HEK293T (cell line): ENCODE results near the gene ALLC.

Experiments
- FOXK2 ChIP-seq: fragments of 450-650 bp; IDR thresholded peaks from 2 replicates; pipeline ENCODE4 v1.6.1; 2016; ENCODE audit warnings: mild to moderate bottlenecking
- HDGF ChIP-seq: fragments of 450-650 bp; IDR thresholded peaks from 2 replicates; pipeline ENCODE4 v1.6.1; 2017; ENCODE audit warnings: antibody characterized with exemption, borderline replicate concordance
- NFRKB ChIP-seq: fragments of 450-650 bp; IDR thresholded peaks from 2 replicates; pipeline ENCODE4 v1.6.1; 2016; ENCODE audit warnings: mild to moderate bottlenecking, moderate library complexity
- SUZ12 ChIP-seq: fragments of 450-650 bp; IDR thresholded peaks from 2 replicates; pipeline ENCODE4 v1.6.1; 2016; ENCODE audit warnings: mild to moderate bottlenecking
- ZNF384 ChIP-seq: fragments of 450-650 bp; IDR thresholded peaks from 2 replicates; pipeline ENCODE4 v1.6.1; 2016

GRCh38 chr2:3669656-3670055 is 11.7 kb downstream of the ALLC start:
- no peak for TF ChIP-seq SUZ12
- no peak for TF ChIP-seq ZNF384
- no peak for TF ChIP-seq FOXK2
- no peak for TF ChIP-seq NFRKB
- no peak for TF ChIP-seq HDGF
